Tibial nerve (tissue), 4 donors: ENCODE measurements around the gene MAIP1.

Experiments
- CTCF ChIP-seq, 5 experiments: fragments of 200-600 bp in 3 of 5; fragments of 450-650 bp in 2 of 5; sonication (generic) in 3 of 5; IDR thresholded peaks; one replicate each; pipeline ENCODE4 v1.5.1; 2016 to 2019; ENCODE audit warnings: antibody characterized with exemption in 5 of 5, mild to moderate bottlenecking in 3 of 5, moderate library complexity in 2 of 5
- EP300 ChIP-seq, 2 donors: sonication (generic); formaldehyde crosslinking; IDR thresholded peaks; one replicate each; pipeline ENCODE4 v1.6.1; 2017; ENCODE audit warnings: antibody characterized with exemption in 2 of 2, mild to moderate bottlenecking in 1 of 2

DNA sequence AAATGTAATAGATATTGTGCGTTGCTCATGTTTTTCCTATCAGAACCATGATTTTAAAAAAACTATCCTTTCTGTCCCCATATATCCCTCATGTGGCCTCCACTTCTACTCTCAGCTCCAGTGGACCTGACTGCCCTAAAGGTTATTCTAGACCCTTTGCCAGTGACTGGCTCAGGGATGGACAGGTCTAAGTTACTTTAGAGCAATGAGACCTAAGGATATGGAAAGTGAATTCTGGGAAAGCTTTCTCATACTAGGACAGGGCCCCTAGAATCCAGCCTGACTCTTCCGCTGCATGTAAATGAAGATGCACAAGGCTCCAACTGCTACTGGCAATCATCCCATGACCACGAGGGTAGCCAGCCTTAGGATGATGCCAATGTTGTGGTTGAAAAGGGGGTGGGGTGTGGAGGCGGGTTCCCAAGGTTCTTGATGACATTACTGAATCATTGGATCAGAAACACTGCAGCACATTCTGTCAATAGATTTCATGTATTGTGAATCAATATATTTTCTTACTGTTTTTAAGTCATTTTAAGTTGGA, 23.0 kb upstream of the MAIP1 start:
- no peak for TF ChIP-seq CTCF (IDR thresholded peaks at IDR 0.05)
- no peak for TF ChIP-seq EP300 (IDR thresholded peaks at IDR 0.05)
